Measurements from ENCODE around the gene SRP19. TPM values are rescaled to one million over a fixed set of nuclear protein-coding genes. Genes with fewer than 3 reads are reported as not detected.

SRP19 gene
- total and polyA plus RNA-seq, 2 of the 8 experiments (the other 6 are each of a cell fraction or from before 2014, with no cell fraction given): 27.5 to 79.9 TPM

GRCh38 chr5:112860929-112861637, at the start of gene SRP19 (continued):
- TF ChIP-seq CHD1 (IDR thresholded peaks at IDR 0.05; ENCODE audit: low read depth, low read length): no peak
- TF ChIP-seq SIRT6 (IDR thresholded peaks at IDR 0.05; ENCODE audit: low read length): no peak
- peak; percentile 54 for TF ChIP-seq RNF2 (IDR thresholded peaks at IDR 0.05; ENCODE audit: borderline replicate concordance, low read depth, low read length, missing control alignments, poor library complexity, severe bottlenecking)
- no peak for TF ChIP-seq BCL11A (IDR thresholded peaks at IDR 0.05; ENCODE audit: low read depth in 2 of 2, low read length in 2 of 2)
- peak; percentile 100 for TF ChIP-seq E2F6 (IDR thresholded peaks at IDR 0.05)
- peak; percentile 29; the same call in 1 of the 2 replicates for TF ChIP-seq RBBP5 (IDR thresholded peaks at IDR 0.05; ENCODE audit: borderline replicate concordance, low read depth, low read length)
- no peak for TF ChIP-seq RAD21 (IDR thresholded peaks at IDR 0.05 in 1 of 2, conservative IDR thresholded peaks at IDR 0.05 in 1 of 2; ENCODE audit: low read depth in 2 of 2, low read length in 2 of 2)
- no peak for TF ChIP-seq ZNF274 (IDR thresholded peaks at IDR 0.05; ENCODE audit: borderline replicate concordance, extremely low read depth, low read length)
- no peak for TF ChIP-seq MAFK (IDR thresholded peaks at IDR 0.05; ENCODE audit: low read depth, low read length)
- peak; percentile 31; the same call in 1 of the 2 replicates for TF ChIP-seq SP2 (IDR thresholded peaks at IDR 0.05; ENCODE audit: low read length)
- no peak for TF ChIP-seq JUND (IDR thresholded peaks at IDR 0.05; ENCODE audit: low read length)
- TF ChIP-seq SRF (IDR thresholded peaks at IDR 0.05; ENCODE audit: low read depth, low read length): peak; percentile 50; the same call in 1 of the 2 replicates
- TF ChIP-seq CEBPB (IDR thresholded peaks at IDR 0.05; ENCODE audit: low read depth, low read length): no peak
- TF ChIP-seq CBX8 (IDR thresholded peaks at IDR 0.05; ENCODE audit: borderline replicate concordance, low read depth, low read length): no peak
- no peak; the same call in 1 of the 2 replicates for TF ChIP-seq POLR2AphosphoS5 (IDR thresholded peaks at IDR 0.05; ENCODE audit: low read depth, low read length)
- no peak for TF ChIP-seq JUN (IDR thresholded peaks at IDR 0.05; ENCODE audit: low read depth, low read length)
- TF ChIP-seq KDM4A (IDR thresholded peaks at IDR 0.05; ENCODE audit: low read depth, low read length, severe bottlenecking): peak; percentile 36
- peak; percentile 94 for TF ChIP-seq ATF2 (IDR thresholded peaks at IDR 0.05; ENCODE audit: low read length)
- no peak for TF ChIP-seq ATF3 (IDR thresholded peaks at IDR 0.05; ENCODE audit: insufficient read depth, low read depth, low read length)
- peak; percentile 93 for TF ChIP-seq TCF12 (IDR thresholded peaks at IDR 0.05; ENCODE audit: low read depth, low read length)
- peak; percentile 89 for TF ChIP-seq CREB1 (IDR thresholded peaks at IDR 0.05)
- TF ChIP-seq PHF8 (conservative IDR thresholded peaks at IDR 0.05; ENCODE audit: low read depth, low read length): peak; percentile 89
